GM19351 (cell line): ENCODE data around the gene OTX1.
"Not testable (repeated sequence)": the region's sequence is repeated elsewhere in the genome, so short reads cannot be mapped to it uniquely, and the experiment has no call there.

ENCODE experiments used
- ATAC-seq: cut with Tn5 transposase; IDR thresholded peaks from one replicate; pipeline ENCODE4 v1.9.1; 2021; ENCODE audit warnings: mild to moderate bottlenecking, moderate library complexity; ENCODE audit not compliant: unreplicated experiment

OTX1 gene

DNA sequence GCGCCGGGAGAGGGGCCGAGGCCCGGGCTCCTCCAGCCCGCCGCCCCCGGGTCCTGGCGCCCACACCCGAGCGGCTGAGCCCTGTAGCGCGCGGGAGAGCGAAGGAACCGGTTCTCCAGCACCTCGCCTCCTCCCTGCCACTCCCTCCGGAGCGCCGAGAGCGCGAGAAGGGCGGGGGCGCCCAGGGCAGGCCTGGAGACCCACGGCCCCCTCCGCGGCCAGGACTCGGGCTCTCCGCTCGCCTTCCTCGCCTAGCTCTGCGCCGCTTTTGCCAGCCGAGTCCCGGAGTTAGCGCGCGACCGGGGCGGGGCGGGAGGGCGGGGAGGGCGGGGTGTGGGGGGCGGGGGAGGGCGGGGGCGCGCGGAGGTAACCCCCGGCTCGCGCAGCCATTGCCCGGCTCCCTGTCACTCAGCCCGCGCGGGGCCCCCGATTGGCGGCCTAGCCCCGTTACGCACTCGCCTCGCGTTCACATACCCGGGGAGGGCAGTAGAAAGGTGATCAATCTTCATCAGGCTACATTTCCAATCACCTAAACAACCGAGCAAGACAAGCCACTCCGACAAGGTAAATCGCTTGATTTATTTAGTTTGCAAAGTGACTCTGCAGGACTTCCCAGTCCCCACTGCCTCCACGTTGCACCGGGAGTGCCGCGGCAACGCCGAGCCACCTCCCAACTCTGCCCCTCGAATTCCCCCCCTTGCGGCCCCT is at the start of gene OTX1:
TSS of gene OTX1 (plus strand) at position 497 of the 708 bp plus-strand sequence. CDS start 2,161 bp downstream, outside the sequence.
- ATAC-seq, result peak; percentile 79

DNA sequence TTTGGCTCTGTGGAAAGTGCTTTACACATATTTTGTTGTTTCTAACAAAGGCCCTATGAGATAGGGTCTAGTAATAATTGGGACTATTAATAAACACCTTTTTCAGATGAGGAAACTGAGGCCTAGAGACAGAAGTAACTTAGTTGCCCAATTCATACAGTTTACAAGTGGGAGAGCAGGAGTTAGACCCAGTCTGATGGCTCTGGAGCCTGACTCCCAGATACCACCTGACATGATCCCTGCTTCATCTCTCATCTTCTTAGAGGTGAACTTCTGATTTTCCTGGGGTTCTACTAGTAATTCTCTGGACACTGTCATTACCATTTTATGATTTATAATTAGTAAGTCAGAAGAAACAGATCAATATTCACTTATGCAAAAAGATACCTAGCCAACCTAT is 49.1 kb upstream of the OTX1 start:
- ATAC-seq, result no peak

GRCh38 chr2:63003351-63003750 is 47.3 kb upstream of the OTX1 start:
- ATAC-seq, result no peak

- ATAC-seq, result no peak
Measured at GRCh38 chr2:63007813-63008458, 42.7 kb upstream of the OTX1 start.

DNA sequence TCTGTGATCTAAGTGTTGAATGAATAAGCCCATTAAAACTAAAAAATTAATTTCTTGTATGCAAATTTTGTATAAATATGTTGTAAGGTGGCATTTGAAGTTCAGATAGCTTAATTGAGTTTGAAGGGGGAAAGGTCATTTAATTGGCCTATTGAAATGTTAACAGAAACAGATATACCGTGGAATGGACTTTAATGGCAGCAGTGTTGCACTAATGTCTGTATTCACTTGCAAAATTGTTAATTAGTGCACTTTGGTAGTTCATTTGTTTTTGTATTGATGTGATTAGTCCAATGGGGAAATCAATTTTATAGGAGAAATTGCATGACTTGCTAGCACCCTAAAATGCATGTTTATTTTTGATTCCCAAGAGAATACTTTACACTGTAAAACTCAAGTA is 41.8 kb upstream of the OTX1 start:
- no peak for ATAC-seq

DNA sequence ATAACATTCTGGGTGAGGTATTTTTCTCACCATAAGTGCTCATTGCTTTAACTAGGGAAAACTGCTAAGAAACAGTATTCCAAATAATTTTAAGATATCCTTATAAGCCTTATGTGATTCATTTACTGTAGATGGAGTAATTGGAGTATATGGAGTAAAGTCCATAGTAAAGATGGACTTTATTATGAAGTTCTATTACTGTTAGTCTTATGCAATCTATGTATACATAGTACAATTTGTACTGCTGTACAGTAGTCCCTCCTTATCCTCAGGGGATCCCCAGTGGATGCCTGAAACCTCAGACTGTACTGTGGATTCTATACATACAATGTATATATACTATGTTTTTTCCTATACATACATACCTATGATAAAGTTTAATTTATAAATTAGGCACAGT is 41.1 kb upstream of the OTX1 start:
- ATAC-seq, result no peak

- ATAC-seq, result no peak
Measured at GRCh38 chr2:63012541-63012940, 38.1 kb upstream of the OTX1 start.

DNA sequence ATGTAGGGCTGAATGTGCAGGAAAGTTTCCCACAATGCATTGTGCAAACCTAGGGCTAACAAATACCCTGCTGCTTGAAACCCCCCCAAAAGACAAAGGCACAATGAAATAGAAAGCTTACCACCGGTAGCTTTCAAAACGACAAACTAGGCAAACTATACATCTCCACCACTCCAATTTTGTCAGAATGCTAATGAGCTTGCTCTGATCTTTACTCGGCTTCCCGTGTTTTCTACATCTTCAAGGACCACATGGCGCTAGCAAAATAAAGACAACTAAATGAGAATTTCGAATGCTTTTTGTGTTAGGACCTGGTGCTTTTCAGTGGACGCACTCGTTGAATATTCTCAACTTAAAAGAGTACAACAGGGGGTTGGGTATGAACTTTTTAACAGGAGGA is 37.2 kb upstream of the OTX1 start:
- ATAC-seq, result no peak

DNA sequence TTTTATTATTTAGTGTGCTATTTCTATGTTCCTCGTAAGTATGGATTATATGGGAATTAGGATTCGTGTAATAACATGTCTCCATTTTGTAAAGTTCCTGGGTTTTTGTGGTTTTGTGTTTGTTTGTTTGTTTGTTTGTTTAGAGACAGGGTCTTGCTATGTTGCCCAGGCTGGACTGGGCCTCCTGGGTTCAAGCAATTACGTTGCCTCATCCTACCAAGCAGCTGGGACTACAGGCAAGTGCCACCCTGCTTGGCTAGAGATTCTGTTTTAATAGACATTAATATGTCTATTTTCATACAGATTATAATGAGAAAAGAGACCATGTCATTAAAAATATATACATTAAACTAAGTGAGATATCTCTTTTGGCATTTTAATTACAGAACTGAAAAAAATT is 35.2 kb upstream of the OTX1 start:
- ATAC-seq, result no peak

DNA sequence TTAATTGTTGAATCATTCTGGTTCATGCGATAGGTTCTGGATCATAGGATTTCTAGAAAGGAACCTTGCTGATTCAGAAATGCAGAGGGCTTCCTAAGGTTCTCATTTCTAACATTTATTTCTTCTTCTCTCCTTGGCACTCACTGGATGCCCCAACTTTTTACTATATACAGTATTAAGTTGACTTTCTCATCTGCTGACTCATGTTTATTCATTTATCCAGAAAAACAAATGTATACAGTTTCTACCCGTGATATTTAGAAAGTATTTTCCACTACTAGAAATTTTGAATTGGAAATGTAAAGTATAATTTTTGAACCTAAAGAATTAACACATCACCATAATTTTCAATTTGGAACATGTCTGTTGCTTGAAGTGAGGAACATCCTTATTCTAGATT is 32.2 kb upstream of the OTX1 start:
- no peak for ATAC-seq

DNA sequence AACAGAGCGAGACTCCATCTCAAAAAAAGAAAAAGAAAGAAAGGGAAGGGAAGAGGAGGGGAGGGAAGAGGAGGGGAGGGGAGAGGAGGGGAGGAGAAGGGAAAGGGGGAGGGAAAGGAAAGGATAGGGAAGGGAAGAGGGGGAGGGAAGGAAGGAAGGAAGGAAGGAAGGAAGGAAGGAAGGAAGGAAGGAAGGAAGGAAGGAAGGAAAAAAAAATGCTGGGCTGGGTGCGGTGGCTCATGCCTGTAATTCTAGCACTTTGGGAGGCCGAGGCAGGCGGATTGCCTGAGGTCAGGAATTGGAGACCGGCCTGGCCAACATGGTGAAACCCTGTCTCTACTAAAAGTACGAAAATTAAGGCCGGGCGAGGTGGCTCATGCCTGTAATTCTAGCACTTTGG is 30.9 kb upstream of the OTX1 start:
- ATAC-seq, result not testable (repeated sequence)

DNA sequence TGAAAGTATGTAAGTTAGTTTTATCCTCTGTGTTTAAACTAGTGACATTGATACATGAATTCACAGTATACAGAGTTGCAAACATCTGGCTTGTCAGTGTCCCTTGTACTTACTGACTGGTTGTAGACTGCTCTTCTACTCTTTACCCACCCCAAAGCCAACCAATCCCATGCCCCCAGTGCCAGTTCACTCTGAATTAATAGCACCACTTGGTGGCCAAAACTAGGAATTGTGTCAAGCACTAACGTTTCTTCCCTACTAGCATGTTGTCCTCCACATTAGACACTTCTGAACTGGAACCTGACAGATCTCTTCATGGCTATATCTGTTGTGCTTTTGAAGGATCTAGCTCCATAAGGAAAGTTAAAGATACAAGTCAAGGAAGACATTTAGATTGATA is 27.2 kb upstream of the OTX1 start:
- no peak for ATAC-seq

DNA sequence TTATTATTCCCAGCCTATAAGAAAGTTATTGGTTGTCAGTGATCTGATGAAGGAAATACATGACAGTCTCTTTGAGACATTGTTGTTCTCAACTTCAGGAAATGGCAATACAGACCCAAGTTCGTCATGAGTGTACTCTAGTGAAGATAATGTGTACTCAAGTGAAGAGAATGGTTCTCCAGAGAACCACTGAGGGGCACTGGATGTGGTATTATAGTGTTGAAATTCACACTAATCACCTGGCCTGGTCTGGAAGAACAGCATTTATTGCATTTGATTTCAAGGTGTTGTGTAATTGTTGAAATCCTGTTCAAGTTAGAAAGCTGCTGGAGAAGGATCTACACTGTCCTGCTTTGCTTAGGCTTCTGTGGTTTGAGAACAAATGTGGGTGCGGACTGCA is 23.4 kb upstream of the OTX1 start:
- ATAC-seq, result no peak

DNA sequence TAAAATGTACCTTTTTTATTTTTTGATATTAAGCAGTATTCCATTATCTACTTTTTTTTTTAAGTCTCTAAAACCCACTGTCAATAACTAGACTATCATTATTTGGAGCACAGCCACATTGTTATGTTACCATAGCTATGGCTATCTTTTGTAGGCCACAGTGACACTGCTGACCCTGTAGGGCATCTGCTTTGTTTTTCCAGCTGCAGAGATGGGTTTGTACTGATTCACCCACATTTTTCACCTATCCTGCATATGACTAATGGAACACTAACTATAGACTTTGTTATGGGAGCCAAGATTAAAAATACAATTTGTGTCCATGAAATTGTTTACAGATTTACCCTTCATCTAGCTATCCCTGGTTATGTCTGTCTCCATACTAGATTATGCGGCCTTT is 21.6 kb upstream of the OTX1 start:
- no peak for ATAC-seq

GRCh38 chr2:63034526-63034925 is 16.1 kb upstream of the OTX1 start:
- no peak for ATAC-seq

DNA sequence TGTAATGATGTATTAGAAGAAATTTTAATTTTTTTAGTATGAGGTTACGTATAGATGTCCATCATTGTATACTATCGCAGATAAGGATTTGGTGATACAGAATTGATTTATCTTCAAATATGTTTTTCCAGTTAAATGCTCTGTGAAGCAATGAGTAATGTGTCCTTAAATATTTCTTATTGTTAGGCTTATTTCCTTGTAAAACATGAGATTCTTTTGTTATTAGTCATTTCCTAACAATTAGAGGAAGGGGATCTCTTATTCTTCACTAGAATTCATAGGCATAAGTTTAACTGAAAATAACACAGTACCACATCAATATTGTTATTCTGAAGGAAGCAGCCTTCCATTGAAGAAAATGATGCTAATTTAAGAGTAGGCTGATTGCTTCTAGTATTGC is 15.5 kb upstream of the OTX1 start:
- no peak for ATAC-seq

- ATAC-seq, result no peak
Measured at GRCh38 chr2:63035660-63036059, 15.0 kb upstream of the OTX1 start.

GRCh38 chr2:63038034-63038433 is 12.6 kb upstream of the OTX1 start:
- ATAC-seq, result no peak

- ATAC-seq, result no peak
Measured at GRCh38 chr2:63040586-63040985, 10.0 kb upstream of the OTX1 start.

- ATAC-seq, result no peak
Measured at GRCh38 chr2:63041592-63041991, 9.0 kb upstream of the OTX1 start.

GRCh38 chr2:63044362-63045327 is 6.0 kb upstream of the OTX1 start:
- ATAC-seq, result no peak

GRCh38 chr2:63046552-63046951 is 4.1 kb upstream of the OTX1 start:
- ATAC-seq, result no peak
